Panc1 (cell line): Measurements from ENCODE around the gene OR4D6. TPM values are rescaled to one million over a fixed set of nuclear protein-coding genes. Genes with fewer than 3 reads are reported as not detected.

ENCODE experiments used
- ATAC-seq: fragments of 200-7000 bp; cut with Tn5 transposase; 2 replicates; pipeline ENCODE4 v1.9.1; 2020; ENCODE audit warnings: mild to moderate bottlenecking, moderate library complexity
- BruUV-seq: library from RNA; stranded (reverse); fragments of 400-500 nt; replicated peaks from 2 replicates; lab custom pipeline; 2021; lab: Mats Ljungman, UMichigan
- CTCF ChIA-PET: fragments of 300-600 bp; sonication (Branson Sonifier 250); formaldehyde crosslinking; loops from one replicate; lab custom pipeline; 2022; ENCODE audit warnings: antibody characterized with exemption; lab: Charles Lee
- POLR2A ChIA-PET: fragments of 300-600 bp; sonication (Branson Sonifier 250); formaldehyde crosslinking; loops from one replicate; lab custom pipeline; 2022; ENCODE audit warnings: antibody characterized with exemption; lab: Charles Lee
- DNase-seq: peaks from one replicate; pipeline ENCODE4 v3.0.0-alpha.2; 2010; ENCODE audit warnings: low read depth, low spot score
- H3K27ac ChIP-seq: 2 replicates; pipeline ENCODE4 v1.5.1; 2011; ENCODE audit warnings: mild to moderate bottlenecking, low read length, inconsistent platforms
- H3K27me3 ChIP-seq: fragments of 200-500 bp; sonication (Bioruptor generic); 2 replicates; pipeline ENCODE4 v1.6.0; 2014; ENCODE audit warnings: low read length, inconsistent platforms; ENCODE audit not compliant: control insufficient read depth, insufficient read depth
- H3K36me3 ChIP-seq: fragments of 200-500 bp; sonication (Bioruptor generic); 2 replicates; pipeline ENCODE4 v1.5.1; 2014; ENCODE audit warnings: inconsistent platforms, mild to moderate bottlenecking, low read length, moderate library complexity; ENCODE audit not compliant: control insufficient read depth, insufficient read depth
- H3K4me1 ChIP-seq: 2 replicates; pipeline ENCODE4 v1.5.1; 2011; ENCODE audit warnings: inconsistent platforms, mild to moderate bottlenecking, low read length, moderate library complexity; ENCODE audit not compliant: control insufficient read depth, insufficient read depth
- H3K4me3 ChIP-seq, 2 experiments: 2 replicates each; pipeline ENCODE4 v1.5.1; 2011 to 2012; ENCODE audit warnings: low read depth in 2 of 2, low read length in 2 of 2, mild to moderate bottlenecking in 2 of 2, inconsistent platforms in 1 of 2, moderate library complexity in 1 of 2
- H3K9me3 ChIP-seq: fragments of 200-500 bp; sonication (Bioruptor generic); 2 replicates; pipeline ENCODE4 v1.5.1; 2014; ENCODE audit warnings: low read depth, mild to moderate bottlenecking, inconsistent platforms, low read length, moderate library complexity; ENCODE audit not compliant: control insufficient read depth, insufficient read depth
- POLR2AphosphoS5 ChIP-seq: IDR thresholded peaks from 2 replicates; pipeline ENCODE4 v1.6.1; 2012; ENCODE audit warnings: mild to moderate bottlenecking, low read depth, low read length, moderate library complexity
- SIN3A ChIP-seq: IDR thresholded peaks from 2 replicates; pipeline ENCODE4 v1.6.1; 2012; ENCODE audit warnings: low read depth, mild to moderate bottlenecking, low read length, moderate library complexity, borderline replicate concordance; ENCODE audit not compliant: insufficient read depth
- TCF7L2 ChIP-seq: IDR thresholded peaks from 2 replicates; pipeline ENCODE4 v1.6.1; 2011; ENCODE audit warnings: mild to moderate bottlenecking, low read depth, low read length, inconsistent platforms
- in situ Hi-C: cut with HindIII; loops from 2 replicates; pipeline ENCODE4 v1.10.0; 2016; ENCODE audit warnings: low sequenced_read_pairs, low pct_unique_long_range_greater_than_20kb
- intact Hi-C: fragments of 100-400 bp; cut with micrococcal nuclease; formaldehyde crosslinking; loops from one replicate; pipeline ENCODE4 v1.10.0; 2022; ENCODE audit not compliant: unreplicated experiment
- total RNA-seq: library from RNA; stranded (reverse); gene quantifications from one replicate; pipeline ENCODE4 v1.2.1, GENCODE V29; 2021; ENCODE audit not compliant: unreplicated experiment
- TF ChIP-seq, protein P1 (sequence below), 2 experiments: IDR thresholded peaks; 2 replicates each; pipeline ENCODE4 v1.6.1; 2011 to 2012; ENCODE audit warnings: low read depth in 2 of 2, control low read depth in 1 of 2, low read length in 1 of 2, mild to moderate bottlenecking in 1 of 2, moderate library complexity in 1 of 2; ENCODE audit not compliant: insufficient read depth in 1 of 2
- TF ChIP-seq, protein P2 (sequence below): fragments of 450-650 bp; IDR thresholded peaks from 2 replicates; pipeline ENCODE4 v1.5.1; 2017; ENCODE audit warnings: mild to moderate bottlenecking

Gene OR4D6
- total RNA-seq, 1 experiment from 2014 or later: not detected

DNA sequence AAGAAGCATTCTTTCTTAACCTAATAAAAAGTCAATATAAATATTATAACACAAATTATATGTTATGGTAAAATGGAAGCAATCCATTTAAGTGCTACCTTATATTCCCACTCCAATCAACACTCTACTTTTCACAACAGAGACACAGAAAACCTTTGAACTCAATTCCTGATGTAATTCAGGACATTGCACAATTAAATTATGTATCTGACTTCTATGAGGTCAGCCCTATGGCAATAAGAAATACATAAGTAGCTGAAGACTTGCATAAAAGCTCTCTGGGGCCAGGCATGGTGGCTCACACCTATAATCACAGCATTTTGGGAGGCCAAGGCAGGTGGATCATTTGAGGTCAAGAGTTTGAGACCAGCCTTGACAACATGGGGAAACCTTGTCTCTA lies 23.1 kb downstream of the OR4D6 start:
- Histone ChIP-seq H3K27me3 (peaks cover 4% of the 10 kb centered on the region; the same call in 1 of the 2 replicates), H3K9me3 (no peaks in the 10 kb centered on the region), H3K36me3 (no peaks in the 10 kb centered on the region), H3K4me3 (no peak overlapping the region), H3K4me1 (no peaks in the 10 kb centered on the region), H3K27ac (no peak overlapping the region)
- intact Hi-C loops: no loop called here
- CTCF ChIA-PET: interaction anchor here (0.6 kb wide), 1 partner anchor 214 kb away, joined by 3 read pairs; no protein-coding TSS in a partner anchor
- DNase-seq (no peak), ATAC-seq (no peak)
- TF ChIP-seq, protein P1, sequence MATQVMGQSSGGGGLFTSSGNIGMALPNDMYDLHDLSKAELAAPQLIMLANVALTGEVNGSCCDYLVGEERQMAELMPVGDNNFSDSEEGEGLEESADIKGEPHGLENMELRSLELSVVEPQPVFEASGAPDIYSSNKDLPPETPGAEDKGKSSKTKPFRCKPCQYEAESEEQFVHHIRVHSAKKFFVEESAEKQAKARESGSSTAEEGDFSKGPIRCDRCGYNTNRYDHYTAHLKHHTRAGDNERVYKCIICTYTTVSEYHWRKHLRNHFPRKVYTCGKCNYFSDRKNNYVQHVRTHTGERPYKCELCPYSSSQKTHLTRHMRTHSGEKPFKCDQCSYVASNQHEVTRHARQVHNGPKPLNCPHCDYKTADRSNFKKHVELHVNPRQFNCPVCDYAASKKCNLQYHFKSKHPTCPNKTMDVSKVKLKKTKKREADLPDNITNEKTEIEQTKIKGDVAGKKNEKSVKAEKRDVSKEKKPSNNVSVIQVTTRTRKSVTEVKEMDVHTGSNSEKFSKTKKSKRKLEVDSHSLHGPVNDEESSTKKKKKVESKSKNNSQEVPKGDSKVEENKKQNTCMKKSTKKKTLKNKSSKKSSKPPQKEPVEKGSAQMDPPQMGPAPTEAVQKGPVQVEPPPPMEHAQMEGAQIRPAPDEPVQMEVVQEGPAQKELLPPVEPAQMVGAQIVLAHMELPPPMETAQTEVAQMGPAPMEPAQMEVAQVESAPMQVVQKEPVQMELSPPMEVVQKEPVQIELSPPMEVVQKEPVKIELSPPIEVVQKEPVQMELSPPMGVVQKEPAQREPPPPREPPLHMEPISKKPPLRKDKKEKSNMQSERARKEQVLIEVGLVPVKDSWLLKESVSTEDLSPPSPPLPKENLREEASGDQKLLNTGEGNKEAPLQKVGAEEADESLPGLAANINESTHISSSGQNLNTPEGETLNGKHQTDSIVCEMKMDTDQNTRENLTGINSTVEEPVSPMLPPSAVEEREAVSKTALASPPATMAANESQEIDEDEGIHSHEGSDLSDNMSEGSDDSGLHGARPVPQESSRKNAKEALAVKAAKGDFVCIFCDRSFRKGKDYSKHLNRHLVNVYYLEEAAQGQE (IDR thresholded peaks at IDR 0.05; ENCODE audit: insufficient read depth in 1 of 2, low read depth in 2 of 2, low read length in 1 of 2): no peak
- TF ChIP-seq POLR2AphosphoS5: no peak
- TF ChIP-seq, protein P2, sequence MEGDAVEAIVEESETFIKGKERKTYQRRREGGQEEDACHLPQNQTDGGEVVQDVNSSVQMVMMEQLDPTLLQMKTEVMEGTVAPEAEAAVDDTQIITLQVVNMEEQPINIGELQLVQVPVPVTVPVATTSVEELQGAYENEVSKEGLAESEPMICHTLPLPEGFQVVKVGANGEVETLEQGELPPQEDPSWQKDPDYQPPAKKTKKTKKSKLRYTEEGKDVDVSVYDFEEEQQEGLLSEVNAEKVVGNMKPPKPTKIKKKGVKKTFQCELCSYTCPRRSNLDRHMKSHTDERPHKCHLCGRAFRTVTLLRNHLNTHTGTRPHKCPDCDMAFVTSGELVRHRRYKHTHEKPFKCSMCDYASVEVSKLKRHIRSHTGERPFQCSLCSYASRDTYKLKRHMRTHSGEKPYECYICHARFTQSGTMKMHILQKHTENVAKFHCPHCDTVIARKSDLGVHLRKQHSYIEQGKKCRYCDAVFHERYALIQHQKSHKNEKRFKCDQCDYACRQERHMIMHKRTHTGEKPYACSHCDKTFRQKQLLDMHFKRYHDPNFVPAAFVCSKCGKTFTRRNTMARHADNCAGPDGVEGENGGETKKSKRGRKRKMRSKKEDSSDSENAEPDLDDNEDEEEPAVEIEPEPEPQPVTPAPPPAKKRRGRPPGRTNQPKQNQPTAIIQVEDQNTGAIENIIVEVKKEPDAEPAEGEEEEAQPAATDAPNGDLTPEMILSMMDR: no peak
- no peak for TF ChIP-seq SIN3A
- no peak for TF ChIP-seq TCF7L2
- BruUV-seq: no TSS peak
- POLR2A ChIA-PET: interaction anchor here (0.5 kb wide), 1 partner anchor 19 kb away, joined by 3 read pairs; no protein-coding TSS in a partner anchor
- in situ Hi-C loops: no loop called here

DNA sequence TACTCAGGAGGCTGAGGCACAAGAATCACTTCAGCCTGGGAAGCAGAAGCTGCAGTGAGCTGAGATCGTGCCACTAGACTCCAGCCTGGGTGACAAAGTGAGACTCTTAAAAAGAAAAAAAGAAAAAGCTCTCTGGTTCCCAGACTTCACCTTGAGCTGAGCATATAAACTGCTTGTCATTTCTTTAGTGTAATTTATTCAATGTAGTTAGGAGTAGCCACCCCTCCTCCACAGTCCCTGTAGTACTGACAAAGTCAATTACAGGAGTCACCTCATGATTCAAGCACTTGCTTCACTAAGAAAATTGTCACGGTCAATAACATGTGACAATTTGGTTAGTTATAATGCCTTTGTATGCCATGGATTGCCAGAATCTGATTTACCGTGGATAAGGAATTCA lies 23.6 kb downstream of the OR4D6 start:
- Histone ChIP-seq H3K9me3 (no peaks in the 10 kb centered on the region), H3K4me1 (no peaks in the 10 kb centered on the region), H3K27me3 (peaks cover 4% of the 10 kb centered on the region; the same call in 1 of the 2 replicates), H3K36me3 (no peaks in the 10 kb centered on the region), H3K4me3 (no peak overlapping the region), H3K27ac (no peak overlapping the region)
- ChIA-PET POLR2A (interaction anchor here (0.5 kb wide), 1 partner anchor 19 kb away, joined by 3 read pairs; no protein-coding TSS in a partner anchor), CTCF (interaction anchor here (0.6 kb wide), 1 partner anchor 214 kb away, joined by 3 read pairs; no protein-coding TSS in a partner anchor)
- in situ Hi-C loops: no loop called here
- BruUV-seq: no TSS peak
- DNase-seq (no peak), ATAC-seq (no peak)
- TF ChIP-seq, protein P1 (IDR thresholded peaks at IDR 0.05; ENCODE audit: insufficient read depth in 1 of 2, low read depth in 2 of 2, low read length in 1 of 2): no peak
- no peak for TF ChIP-seq TCF7L2
- TF ChIP-seq, protein P2: no peak
- no peak for TF ChIP-seq SIN3A
- TF ChIP-seq POLR2AphosphoS5: no peak
- intact Hi-C loops: no loop called here
